Naive thymus-derived CD4-positive, alpha-beta T cell (primary cell): Measurements from ENCODE around the gene MPL. TPM values are rescaled to one million over a fixed set of nuclear protein-coding genes. Genes with fewer than 3 reads are reported as not detected.
A peak's percentile ranks its signal among the peaks of the same experiment; 100 is the strongest.

Experiments
- ATAC-seq: fragments of 150-1000 bp; cut with Tn5 transposase; 2 replicates; pipeline ENCODE4 v1.10.0; 2021; ENCODE audit warnings: mild to moderate bottlenecking, moderate library complexity
- CTCF ChIA-PET: fragments of 350-600 bp; sonication (Branson Sonifier 250); formaldehyde crosslinking; loops from one replicate; lab custom pipeline; 2021; ENCODE audit warnings: antibody characterized with exemption; lab: Charles Lee
- POLR2A ChIA-PET: fragments of 350-600 bp; sonication (Branson Sonifier 250); formaldehyde crosslinking; loops from one replicate; lab custom pipeline; 2021; ENCODE audit warnings: antibody characterized with exemption, inconsistent platforms; lab: Charles Lee
- DNase-seq, 9 donors: peaks; one replicate each; pipeline versions ENCODE4 v3.0.0 to v3.0.0-alpha.2; 2020 to 2022; ENCODE audit warnings: mixed read lengths in 1 of 9
- H3K27ac ChIP-seq: one replicate; pipeline ENCODE4 v1.7.0; 2013; ENCODE audit warnings: mild to moderate bottlenecking, low read depth, low read length, moderate library complexity
- H3K27me3 ChIP-seq, 2 donors: one replicate each; pipeline ENCODE4 v1.7.0; 2013; ENCODE audit warnings: low read length in 2 of 2, mild to moderate bottlenecking in 2 of 2, moderate library complexity in 2 of 2; ENCODE audit not compliant: control insufficient read depth in 2 of 2, insufficient read depth in 2 of 2
- H3K36me3 ChIP-seq, 3 experiments: 1 replicate in 2 of 3; 2 replicates in 1 of 3; pipeline ENCODE4 v1.7.0; 2013; ENCODE audit warnings: low read length in 3 of 3, mild to moderate bottlenecking in 3 of 3, moderate library complexity in 1 of 3; ENCODE audit not compliant: insufficient read depth in 3 of 3, control insufficient read depth in 2 of 3
- H3K4me1 ChIP-seq, 2 donors: one replicate each; pipeline ENCODE4 v1.7.0; 2013; ENCODE audit warnings: low read length in 2 of 2, mild to moderate bottlenecking in 2 of 2, moderate library complexity in 1 of 2; ENCODE audit not compliant: control insufficient read depth in 2 of 2, insufficient read depth in 2 of 2
- H3K4me3 ChIP-seq: 2 replicates; pipeline ENCODE4 v1.7.0; 2013; ENCODE audit warnings: mild to moderate bottlenecking, low read length
- H3K9me3 ChIP-seq, 3 experiments: 1 replicate in 2 of 3; 2 replicates in 1 of 3; pipeline ENCODE4 v1.7.0; 2013; ENCODE audit warnings: low read length in 3 of 3; ENCODE audit not compliant: control insufficient read depth in 2 of 3
- H3K27ac Mint-ChIP-seq, 9 donors: one replicate each; pipeline ENCODE4 v1.8.0; 2020 to 2022; ENCODE audit warnings: mixed read lengths in 9 of 9, mild to moderate bottlenecking in 8 of 9, moderate library complexity in 5 of 9, inconsistent platforms in 2 of 9
- H3K27me3 Mint-ChIP-seq, 5 donors: one replicate each; pipeline ENCODE4 v1.8.0; 2021 to 2022; ENCODE audit warnings: mixed read lengths in 5 of 5, mild to moderate bottlenecking in 1 of 5
- H3K36me3 Mint-ChIP-seq, 5 donors: one replicate each; pipeline ENCODE4 v1.8.0; 2020 to 2022; ENCODE audit warnings: mixed read lengths in 5 of 5, mild to moderate bottlenecking in 3 of 5, inconsistent platforms in 1 of 5
- H3K4me1 Mint-ChIP-seq, 7 donors: one replicate each; pipeline ENCODE4 v1.8.0; 2020 to 2022; ENCODE audit warnings: mixed read lengths in 7 of 7, mild to moderate bottlenecking in 3 of 7, inconsistent platforms in 1 of 7
- H3K4me3 Mint-ChIP-seq, 10 donors: one replicate each; pipeline ENCODE4 v1.8.0; 2020 to 2022; ENCODE audit warnings: mild to moderate bottlenecking in 10 of 10, mixed read lengths in 10 of 10, moderate library complexity in 6 of 10, inconsistent platforms in 2 of 10
- H3K9me3 Mint-ChIP-seq, 11 donors: one replicate each; pipeline ENCODE4 v1.8.0; 2020 to 2022; ENCODE audit warnings: mixed read lengths in 11 of 11, mild to moderate bottlenecking in 4 of 11, inconsistent platforms in 1 of 11, moderate library complexity in 1 of 11
- intact Hi-C, 2 donors: fragments of 100-400 bp; cut with micrococcal nuclease; formaldehyde crosslinking; loops; one replicate each; pipeline ENCODE4 v1.15.1; 2023
- polyA plus RNA-seq, 2 donors: library from polyadenylated mRNA; unstranded; fragments of 300-500 nt; fragmentation: Illumina TruSeq; gene quantifications; one replicate each; pipeline ENCODE4 v1.2.3, GENCODE V29; 2021
- total RNA-seq, 6 experiments: library from RNA in 5 of 6; stranded (reverse) in 5 of 6; gene quantifications; 1 replicate in 5 of 6; 2 replicates in 1 of 6; pipeline ENCODE4 v1.2.3 and lab custom pipeline; 2021 to 2026

The MPL gene
- total and polyA plus RNA-seq, 7 experiments from 2014 or later = 0.21 to 0.98 TPM; not detected in 5

DNA sequence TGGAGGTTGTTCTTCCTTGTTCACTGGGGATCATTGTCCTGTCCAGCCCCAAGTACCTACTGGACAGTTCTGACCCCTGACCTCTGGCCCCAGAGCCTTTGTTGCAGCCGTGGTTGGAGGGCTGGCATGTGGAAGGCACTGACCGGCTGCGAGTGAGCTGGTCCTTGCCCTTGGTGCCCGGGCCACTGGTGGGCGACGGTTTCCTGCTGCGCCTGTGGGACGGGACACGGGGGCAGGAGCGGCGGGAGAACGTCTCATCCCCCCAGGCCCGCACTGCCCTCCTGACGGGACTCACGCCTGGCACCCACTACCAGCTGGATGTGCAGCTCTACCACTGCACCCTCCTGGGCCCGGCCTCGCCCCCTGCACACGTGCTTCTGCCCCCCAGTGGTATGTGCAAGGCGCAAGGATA is 25.4 kb upstream of the MPL start:
- ChIA-PET CTCF (interaction anchor here (1.0 kb wide), 1 partner anchor 9 kb away, joined by 3 read pairs; no protein-coding TSS in a partner anchor), POLR2A (no interaction called here)
- Mint-ChIP-seq H3K4me1 (peaks cover 0 to 2% (median 0%) of the 10 kb centered on the region in 7 donors), H3K9me3 (no peaks in the 10 kb centered on the region), H3K4me3 (no peak overlapping the region), H3K36me3 (no peaks in the 10 kb centered on the region), H3K27ac (peak overlapping the region in 1 of 9 donors; percentile 60), H3K27me3 (peaks cover 0 to 5% (median 0%) of the 10 kb centered on the region in 5 donors)
- Histone ChIP-seq H3K36me3 (no peaks in the 10 kb centered on the region), H3K9me3 (no peaks in the 10 kb centered on the region), H3K4me3 (no peak overlapping the region), H3K4me1 (no peaks in the 10 kb centered on the region), H3K27me3 (no peaks in the 10 kb centered on the region), H3K27ac (no peak overlapping the region)
- DNase-seq = no peak
- no peak for ATAC-seq
- intact Hi-C loops = no loop called here

DNA sequence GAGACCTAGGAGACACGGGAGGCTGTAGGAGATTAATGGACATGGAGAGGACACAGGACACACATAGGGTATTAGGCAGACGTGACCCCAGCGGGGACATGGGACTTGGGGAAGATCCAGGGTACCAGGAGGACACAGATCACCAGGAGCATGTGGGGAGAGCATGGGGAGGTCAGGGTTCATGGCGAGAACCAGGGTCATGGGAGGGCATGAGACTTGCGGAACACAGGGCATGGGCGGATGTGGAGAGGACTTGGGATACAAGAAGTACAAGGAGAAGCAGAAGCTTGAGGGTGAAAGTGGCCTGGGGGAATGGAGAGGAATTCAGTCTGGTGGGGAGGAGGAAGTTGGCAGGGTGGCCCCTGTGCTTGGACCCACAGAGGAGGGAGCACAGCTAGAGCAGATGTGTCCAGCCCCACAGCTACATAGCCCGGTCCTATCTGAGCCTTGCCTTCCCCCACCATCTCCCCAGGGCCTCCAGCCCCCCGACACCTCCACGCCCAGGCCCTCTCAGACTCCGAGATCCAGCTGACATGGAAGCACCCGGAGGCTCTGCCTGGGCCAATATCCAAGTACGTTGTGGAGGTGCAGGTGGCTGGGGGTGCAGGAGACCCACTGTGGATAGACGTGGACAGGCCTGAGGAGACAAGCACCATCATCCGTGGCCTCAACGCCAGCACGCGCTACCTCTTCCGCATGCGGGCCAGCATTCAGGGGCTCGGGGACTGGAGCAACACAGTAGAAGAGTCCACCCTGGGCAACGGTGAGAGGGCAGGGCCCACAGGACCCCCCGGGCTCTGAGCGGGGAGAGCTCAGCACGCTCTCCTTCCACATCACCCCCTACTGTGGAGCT is 24.7 kb upstream of the MPL start:
- Mint-ChIP-seq H3K4me1 (peaks cover 0 to 4% (median 0%) of the 10 kb centered on the region in 7 donors), H3K27ac (peak overlapping the region in 1 of 9 donors; percentile 60), H3K36me3 (no peaks in the 10 kb centered on the region), H3K4me3 (no peak overlapping the region), H3K27me3 (peaks cover 0 to 5% (median 0%) of the 10 kb centered on the region in 5 donors), H3K9me3 (no peaks in the 10 kb centered on the region)
- no peak overlapping the region for H3K4me3 ChIP-seq
- ChIA-PET POLR2A (no interaction called here), CTCF (interaction anchor here (1.0 kb wide), 1 partner anchor 8 kb away, joined by 3 read pairs; no protein-coding TSS in a partner anchor)
- no peaks in the 10 kb centered on the region for H3K36me3 ChIP-seq
- no peaks in the 10 kb centered on the region for H3K4me1 ChIP-seq
- H3K9me3 ChIP-seq = no peaks in the 10 kb centered on the region
- H3K27ac ChIP-seq = no peak overlapping the region
- DNase-seq = no peak
- no peaks in the 10 kb centered on the region for H3K27me3 ChIP-seq
- intact Hi-C loops = no loop called here
- ATAC-seq = no peak

GRCh38 chr1:43313771-43314170 is 23.8 kb upstream of the MPL start:
- Mint-ChIP-seq H3K36me3 (no peaks in the 10 kb centered on the region), H3K27ac (no peak overlapping the region), H3K4me3 (no peak overlapping the region), H3K9me3 (no peaks in the 10 kb centered on the region), H3K27me3 (peaks cover 0 to under 1% (median 0%) of the 10 kb centered on the region in 5 donors), H3K4me1 (peaks cover 0 to 4% (median 0%) of the 10 kb centered on the region in 7 donors)
- H3K4me3 ChIP-seq = no peak overlapping the region
- H3K9me3 ChIP-seq = no peaks in the 10 kb centered on the region
- H3K4me1 ChIP-seq = no peaks in the 10 kb centered on the region
- no peak for ATAC-seq
- H3K27me3 ChIP-seq = no peaks in the 10 kb centered on the region
- intact Hi-C loops = no loop called here
- no peak overlapping the region for H3K27ac ChIP-seq
- DNase-seq = no peak
- no peaks in the 10 kb centered on the region for H3K36me3 ChIP-seq
- ChIA-PET CTCF (no interaction called here), POLR2A (no interaction called here)

DNA sequence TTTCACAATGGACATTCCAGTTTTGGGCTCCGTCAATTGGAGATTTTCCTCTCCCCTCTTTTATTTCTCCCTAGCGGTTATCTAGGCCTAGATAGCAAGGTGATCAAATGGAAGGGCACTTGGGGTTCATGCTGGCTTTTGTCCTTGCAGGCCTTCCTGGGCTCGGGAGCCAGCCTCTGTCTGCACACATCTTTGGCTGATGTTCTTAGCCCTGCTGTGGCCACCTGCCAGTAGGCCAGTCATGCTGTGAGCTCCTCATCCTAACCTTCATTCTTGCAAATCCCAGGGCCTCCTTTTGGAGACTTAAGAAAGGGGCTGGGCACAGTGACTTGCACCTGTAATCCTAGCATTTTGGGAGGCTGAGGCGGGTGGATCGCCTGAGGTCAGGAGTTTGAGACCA is 23.4 kb upstream of the MPL start:
- no peak for ATAC-seq
- Histone ChIP-seq H3K27me3 (no peaks in the 10 kb centered on the region), H3K27ac (no peak overlapping the region), H3K9me3 (no peaks in the 10 kb centered on the region), H3K36me3 (no peaks in the 10 kb centered on the region), H3K4me3 (no peak overlapping the region), H3K4me1 (no peaks in the 10 kb centered on the region)
- ChIA-PET CTCF (no interaction called here), POLR2A (no interaction called here)
- DNase-seq = no peak
- H3K4me1 Mint-ChIP-seq = peaks cover 0 to 4% (median 0%) of the 10 kb centered on the region in 7 donors
- H3K4me3 Mint-ChIP-seq = no peak overlapping the region
- H3K9me3 Mint-ChIP-seq = no peaks in the 10 kb centered on the region
- H3K36me3 Mint-ChIP-seq = no peaks in the 10 kb centered on the region
- no peaks in the 10 kb centered on the region for H3K27me3 Mint-ChIP-seq
- H3K27ac Mint-ChIP-seq = no peak overlapping the region
- intact Hi-C loops = no loop called here

DNA sequence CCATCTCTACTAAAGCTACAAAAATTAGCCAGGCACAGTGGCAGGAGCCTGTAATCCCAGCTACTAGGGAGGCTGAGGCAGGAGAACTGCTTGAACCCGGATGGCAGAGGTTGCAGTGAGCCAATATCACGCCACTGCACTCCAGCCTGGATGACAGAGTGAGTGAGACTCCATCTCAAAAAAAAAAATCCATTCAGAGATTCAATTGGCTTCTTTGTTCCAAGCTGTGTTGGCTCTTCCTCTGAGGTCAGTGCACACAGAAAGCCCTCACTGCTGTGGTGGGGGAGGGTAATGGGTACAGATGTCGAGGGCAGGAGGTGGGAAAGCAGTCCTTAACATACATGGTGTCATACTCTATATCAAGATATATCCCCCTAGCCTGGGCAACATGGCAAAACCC is 22.1 kb upstream of the MPL start:
- Mint-ChIP-seq H3K27me3 (no peaks in the 10 kb centered on the region), H3K4me1 (peaks cover 0 to 8% (median 0%) of the 10 kb centered on the region in 7 donors), H3K9me3 (no peaks in the 10 kb centered on the region), H3K36me3 (no peaks in the 10 kb centered on the region), H3K4me3 (no peak overlapping the region), H3K27ac (no peak overlapping the region)
- no peak for DNase-seq
- ChIA-PET POLR2A (no interaction called here), CTCF (interaction anchor here (0.8 kb wide), 1 partner anchor 85 kb away, joined by 3 read pairs; no protein-coding TSS in a partner anchor)
- no peak overlapping the region for H3K27ac ChIP-seq
- H3K27me3 ChIP-seq = no peaks in the 10 kb centered on the region
- no peaks in the 10 kb centered on the region for H3K36me3 ChIP-seq
- H3K4me3 ChIP-seq = no peak overlapping the region
- no peak for ATAC-seq
- H3K9me3 ChIP-seq = no peaks in the 10 kb centered on the region
- H3K4me1 ChIP-seq = no peaks in the 10 kb centered on the region
- intact Hi-C loops = no loop called here

DNA sequence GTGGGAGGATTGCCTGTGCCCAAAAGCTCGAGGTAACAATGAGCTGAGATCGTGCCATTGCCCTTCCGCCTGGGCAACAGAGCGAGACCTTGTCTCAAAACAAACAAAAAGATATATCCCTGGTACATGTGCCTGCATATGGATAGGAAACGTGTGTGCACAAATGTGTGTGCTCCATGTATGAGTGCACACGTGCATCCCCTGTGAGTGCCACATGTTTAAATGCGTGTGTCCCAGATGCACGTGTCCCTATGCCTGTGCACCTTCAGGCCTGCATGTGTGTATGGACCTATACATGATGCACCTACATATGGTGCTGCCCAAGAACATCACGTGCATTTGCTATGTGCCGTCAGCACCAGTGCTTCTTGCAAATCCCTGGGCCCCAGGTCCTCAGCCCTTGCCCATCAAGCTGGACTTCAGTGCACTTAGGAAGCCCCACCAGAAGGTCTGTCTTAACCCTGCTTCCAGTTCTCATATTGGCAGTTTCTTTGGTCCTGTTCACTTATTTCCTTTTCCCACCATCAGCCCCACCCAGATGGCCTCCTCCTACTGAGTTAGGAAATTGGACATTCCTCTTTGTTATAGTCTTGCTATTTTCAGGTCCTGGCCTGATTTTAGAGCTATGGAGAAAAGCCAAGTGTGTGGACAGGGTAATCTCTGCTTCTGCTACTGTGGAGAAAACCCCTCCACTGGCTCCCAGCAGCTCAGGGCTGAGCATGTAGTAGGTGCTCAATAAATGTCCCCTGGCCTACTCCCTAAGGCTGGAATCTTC is 21.5 kb upstream of the MPL start:
- CTCF ChIA-PET = interaction anchor here (0.8 kb wide), 1 partner anchor 86 kb away, joined by 3 read pairs; no protein-coding TSS in a partner anchor
- Histone ChIP-seq H3K36me3 (no peaks in the 10 kb centered on the region), H3K27ac (no peak overlapping the region), H3K9me3 (no peaks in the 10 kb centered on the region), H3K4me3 (no peak overlapping the region), H3K27me3 (no peaks in the 10 kb centered on the region), H3K4me1 (no peaks in the 10 kb centered on the region)
- Mint-ChIP-seq H3K4me1 (peaks cover 0 to 8% (median 0%) of the 10 kb centered on the region in 7 donors), H3K4me3 (no peak overlapping the region), H3K9me3 (no peaks in the 10 kb centered on the region), H3K27me3 (no peaks in the 10 kb centered on the region), H3K27ac (no peak overlapping the region), H3K36me3 (no peaks in the 10 kb centered on the region)
- DNase-seq = no peak
- POLR2A ChIA-PET = no interaction called here
- intact Hi-C loops = no loop called here
- ATAC-seq = no peak
